Uterus (tissue), 4 donors: Measurements from ENCODE around the gene TRAPPC2L. TPM values are rescaled to one million over a fixed set of nuclear protein-coding genes. Genes with fewer than 3 reads are reported as not detected.

Source experiments
- DNase-seq, 2 donors: peaks; one replicate each; pipeline ENCODE4 v3.0.0-alpha.2; 2019 to 2020
- H3K27ac ChIP-seq, 2 donors: fragments of 200-600 bp; sonication (generic); 1 replicate in 1 of 2; 2 replicates in 1 of 2; pipeline ENCODE4 v1.5.1; 2016 to 2018
- H3K27me3 ChIP-seq, 2 donors: fragments of 200-600 bp; sonication (generic); one replicate each; pipeline ENCODE4 v1.5.1; 2018 to 2019; ENCODE audit warnings: control low read depth in 1 of 2
- H3K36me3 ChIP-seq, 2 donors: fragments of 200-600 bp; sonication (generic); one replicate each; pipeline ENCODE4 v1.5.1; 2019; ENCODE audit warnings: control low read depth in 1 of 2
- H3K4me1 ChIP-seq, 2 donors: fragments of 200-600 bp; sonication (generic); one replicate each; pipeline ENCODE4 v1.5.1; 2018 to 2019; ENCODE audit warnings: control low read depth in 1 of 2
- H3K4me3 ChIP-seq, 2 donors: fragments of 200-600 bp; sonication (generic); 1 replicate in 1 of 2; 2 replicates in 1 of 2; pipeline ENCODE4 v1.5.1; 2018 to 2019; ENCODE audit warnings: mild to moderate bottlenecking in 1 of 2
- H3K9me3 ChIP-seq, 2 donors: fragments of 200-600 bp; sonication (generic); one replicate each; pipeline ENCODE4 v1.5.1; 2019; ENCODE audit warnings: control low read depth in 1 of 2
- POLR2A ChIP-seq, 2 donors: fragments of 450-650 bp; IDR thresholded peaks; one replicate each; pipeline ENCODE4 v1.6.1; 2016; ENCODE audit warnings: antibody characterized with exemption in 2 of 2, mild to moderate bottlenecking in 1 of 2, moderate library complexity in 1 of 2
- intact Hi-C: fragments of 100-400 bp; cut with DNase I; formaldehyde crosslinking; loops from one replicate; pipeline ENCODE4 v1.15.1; 2023; ENCODE audit warnings: low total_unique reads
- total RNA-seq, 4 donors: library from RNA; depleted of rRNA in 3 of 4; stranded (reverse); fragments of >200 nt in 3 of 4; gene quantifications; one replicate each; pipeline versions ENCODE4 v1.1.0 to v1.2.4, GENCODE V29; 2014 to 2023
- TF ChIP-seq, protein P1 (sequence below), 4 experiments: fragments of 200-600 bp in 2 of 4; fragments of 450-650 bp in 2 of 4; sonication (generic) in 2 of 4; IDR thresholded peaks; one replicate each; pipeline ENCODE4 v1.5.1; 2016 to 2019; ENCODE audit warnings: antibody characterized with exemption in 4 of 4, mild to moderate bottlenecking in 2 of 4, moderate library complexity in 1 of 4
- donor health status: DM: yes; HTN: yes; CAD: no.

TRAPPC2L gene
- total RNA-seq, 4 donors from 2014 or later = 21.5 to 680 (median 70.6) TPM

DNA sequence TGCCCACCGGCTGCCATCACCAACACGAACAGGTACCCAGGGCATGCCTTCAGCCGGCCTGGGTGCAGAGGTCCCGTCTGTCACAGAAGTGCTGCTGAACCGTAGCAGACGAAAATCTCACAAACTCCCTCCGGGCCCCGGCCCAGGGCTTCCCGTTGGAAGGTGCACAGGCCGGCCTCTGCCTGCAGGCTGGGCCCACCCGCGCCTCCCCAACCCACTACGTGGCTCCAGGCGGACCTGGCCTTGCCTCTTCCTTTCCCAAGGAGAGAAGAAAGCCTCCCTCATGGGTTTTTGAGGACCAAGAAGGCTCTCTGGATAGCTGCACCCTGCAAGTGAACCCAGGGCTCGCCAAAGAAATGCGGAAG is 55.0 kb downstream of the TRAPPC2L start:
- H3K27ac ChIP-seq = no peak overlapping the region
- H3K4me1 ChIP-seq = no peaks in the 10 kb centered on the region
- no peaks in the 10 kb centered on the region for H3K9me3 ChIP-seq
- DNase-seq = no peak
- no peak for TF ChIP-seq POLR2A (IDR thresholded peaks at IDR 0.05)
- TF ChIP-seq, protein P1, sequence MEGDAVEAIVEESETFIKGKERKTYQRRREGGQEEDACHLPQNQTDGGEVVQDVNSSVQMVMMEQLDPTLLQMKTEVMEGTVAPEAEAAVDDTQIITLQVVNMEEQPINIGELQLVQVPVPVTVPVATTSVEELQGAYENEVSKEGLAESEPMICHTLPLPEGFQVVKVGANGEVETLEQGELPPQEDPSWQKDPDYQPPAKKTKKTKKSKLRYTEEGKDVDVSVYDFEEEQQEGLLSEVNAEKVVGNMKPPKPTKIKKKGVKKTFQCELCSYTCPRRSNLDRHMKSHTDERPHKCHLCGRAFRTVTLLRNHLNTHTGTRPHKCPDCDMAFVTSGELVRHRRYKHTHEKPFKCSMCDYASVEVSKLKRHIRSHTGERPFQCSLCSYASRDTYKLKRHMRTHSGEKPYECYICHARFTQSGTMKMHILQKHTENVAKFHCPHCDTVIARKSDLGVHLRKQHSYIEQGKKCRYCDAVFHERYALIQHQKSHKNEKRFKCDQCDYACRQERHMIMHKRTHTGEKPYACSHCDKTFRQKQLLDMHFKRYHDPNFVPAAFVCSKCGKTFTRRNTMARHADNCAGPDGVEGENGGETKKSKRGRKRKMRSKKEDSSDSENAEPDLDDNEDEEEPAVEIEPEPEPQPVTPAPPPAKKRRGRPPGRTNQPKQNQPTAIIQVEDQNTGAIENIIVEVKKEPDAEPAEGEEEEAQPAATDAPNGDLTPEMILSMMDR (IDR thresholded peaks at IDR 0.05) = no peak
- H3K36me3 ChIP-seq = no peaks in the 10 kb centered on the region
- intact Hi-C loops = no loop called here
- H3K4me3 ChIP-seq = no peak overlapping the region
- no peaks in the 10 kb centered on the region for H3K27me3 ChIP-seq

Other genes starting within 250 kb of the TRAPPC2L start
- gene IL17C, start 218.6 kb upstream of the TRAPPC2L start, total RNA-seq = not detected
- 10 to 100 TPM; 17.4 to 72.0 (median 38.3) TPM for gene CYBA, start 206.1 kb upstream of the TRAPPC2L start, total RNA-seq
- 10 to 100 TPM in 2 of 4 donors, 1 to 10 TPM in 2; 2.4 to 22.1 (median 15.0) TPM for gene MVD, start 194.0 kb upstream of the TRAPPC2L start, total RNA-seq
- under 1 TPM in 2 of 4 donors, not detected in 2; 0.14 to 0.43 TPM for gene SNAI3, start 170.6 kb upstream of the TRAPPC2L start, total RNA-seq
- gene RNF166, start 150.7 kb upstream of the TRAPPC2L start, total RNA-seq = 10 to 100 TPM; 14.2 to 33.2 (median 20.0) TPM
- 10 to 100 TPM in 3 of 4 donors, under 1 TPM in 1; 0.88 to 20.3 (median 14.6) TPM for gene CTU2, start 150.6 kb upstream of the TRAPPC2L start, total RNA-seq
- 100 to 1,000 TPM in 2 of 4 donors, 10 to 100 TPM in 2; 62.3 to 161 (median 123) TPM for gene PIEZO1, start 71.9 kb upstream of the TRAPPC2L start, total RNA-seq
- 1 to 10 TPM in 1 of 4 donors, under 1 TPM in 1, not detected in 2; 0.34 to 6.6 TPM for gene CDT1, start 53.3 kb upstream of the TRAPPC2L start, total RNA-seq
- 10 to 100 TPM; 32.5 to 82.2 (median 56.3) TPM for gene APRT, start 45.2 kb upstream of the TRAPPC2L start, total RNA-seq
- 10 to 100 TPM in 2 of 4 donors, 1 to 10 TPM in 2; 1.8 to 36.2 (median 16.4) TPM for gene GALNS, start 180 bp upstream of the TRAPPC2L start, total RNA-seq
- not detected for gene PABPN1L, start 9.5 kb downstream of the TRAPPC2L start, total RNA-seq
- 10 to 100 TPM in 1 of 4 donors, 1 to 10 TPM in 1, under 1 TPM in 2; under 0.01 to 12.1 (median 3.1) TPM for gene CBFA2T3, start 120.1 kb downstream of the TRAPPC2L start, total RNA-seq
- gene ACSF3, start 236.7 kb downstream of the TRAPPC2L start, total RNA-seq = 10 to 100 TPM in 3 of 4 donors, 1 to 10 TPM in 1; 7.4 to 39.0 (median 18.2) TPM